Urinary bladder (tissue), 4 donors: ENCODE measurements around the gene ERC2. TPM values are rescaled to one million over a fixed set of nuclear protein-coding genes. Genes with fewer than 3 reads are reported as not detected.

Experiments used
- DNase-seq: peaks from one replicate; pipeline ENCODE4 v3.0.0-alpha.2; 2015; ENCODE audit errors: extremely low spot score
- H3K27ac ChIP-seq: one replicate; pipeline ENCODE4 v1.5.1; 2013; ENCODE audit warnings: low read depth, mild to moderate bottlenecking, moderate library complexity
- H3K36me3 ChIP-seq: one replicate; pipeline ENCODE4 v1.6.1; 2013; ENCODE audit warnings: mild to moderate bottlenecking, moderate library complexity; ENCODE audit not compliant: insufficient read depth
- H3K4me1 ChIP-seq: one replicate; pipeline ENCODE4 v1.6.1; 2013; ENCODE audit warnings: mild to moderate bottlenecking, moderate library complexity; ENCODE audit not compliant: insufficient read depth
- H3K4me3 ChIP-seq: one replicate; pipeline ENCODE4 v1.5.1; 2013; ENCODE audit warnings: low read depth, low read length
- WGBS: extraction: QIAGEN DNeasy Blood & Tissue Kit; methylation state at CpG from one replicate; pipeline ENCODE4 v1.1.7; 2013; 5-methylcytosine and 5-hydroxymethylcytosine counted together
- polyA plus RNA-seq: library from polyadenylated mRNA; stranded (reverse); fragments of 200-250 nt; gene quantifications from one replicate; pipeline ENCODE4 v1.2.3, GENCODE V29; 2013
- total RNA-seq: library from RNA; depleted of rRNA; stranded (reverse); fragments of >200 nt; gene quantifications from one replicate; pipeline ENCODE4 v1.2.3, GENCODE V29; 2014
- donor health status: healthy with polysubstance abuse.
- donor health status: healthy.

The ERC2 gene
- total and polyA plus RNA-seq, 2 donors, result 0.49 to 3.0 TPM

DNA sequence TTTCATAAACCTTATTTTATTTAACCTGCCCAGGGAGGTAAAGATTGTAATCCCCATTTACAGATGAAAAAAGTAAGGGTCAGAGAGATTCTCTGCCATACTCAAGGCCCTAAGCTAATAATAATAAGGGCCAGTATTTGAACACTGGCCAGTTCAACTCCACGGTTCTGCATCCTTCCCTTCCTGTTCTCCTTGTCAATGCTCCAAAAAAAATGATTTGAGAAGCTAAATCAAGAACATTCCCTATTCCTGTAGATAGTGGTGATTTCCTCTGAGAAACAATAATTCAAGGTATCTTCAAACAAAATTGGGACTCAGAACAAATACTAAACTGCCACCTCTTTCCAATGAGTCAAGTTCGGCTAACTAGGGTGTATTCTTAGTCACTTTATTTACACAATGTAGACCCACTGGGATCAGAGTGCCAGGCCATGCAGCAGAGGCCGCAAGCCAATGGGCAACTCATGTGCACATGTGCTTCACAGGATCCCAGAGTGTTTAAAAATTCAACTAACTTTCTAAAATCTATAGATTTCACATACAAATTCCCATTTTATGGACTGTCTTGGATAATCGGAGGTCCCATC, 521.6 kb downstream of the ERC2 start:
- Histone ChIP-seq H3K36me3 (no peaks in the 10 kb centered on the region), H3K27ac (no peak overlapping the region), H3K4me1 (no peaks in the 10 kb centered on the region), H3K4me3 (no peak overlapping the region)
- DNase-seq, result no peak
- 86% methylated on average over 4 of the region's 4 CpGs for WGBS

DNA sequence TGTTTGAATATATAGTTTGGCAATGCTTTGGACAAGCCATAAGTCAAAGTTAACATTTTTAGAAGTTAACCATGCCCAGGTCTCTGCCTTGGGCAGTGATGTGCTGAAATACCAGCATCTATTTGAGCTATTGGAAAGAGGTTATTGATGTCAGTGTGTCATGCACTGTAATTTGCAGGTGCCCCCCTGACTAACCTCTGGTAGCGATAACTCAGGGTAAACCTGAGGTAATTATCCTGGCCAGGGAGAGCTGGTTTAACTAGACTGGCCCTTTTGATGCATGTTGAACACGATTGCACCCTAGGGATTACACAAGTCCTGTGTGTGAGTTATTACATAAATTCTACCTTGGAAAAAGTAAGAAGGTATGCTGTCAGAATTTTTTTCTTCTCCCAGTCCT, 525.4 kb downstream of the ERC2 start:
- Histone ChIP-seq H3K36me3 (no peaks in the 10 kb centered on the region), H3K4me1 (no peaks in the 10 kb centered on the region), H3K27ac (no peak overlapping the region), H3K4me3 (no peak overlapping the region)
- WGBS, result 89% methylated on average over 2 of the region's 2 CpGs
- DNase-seq, result no peak

DNA sequence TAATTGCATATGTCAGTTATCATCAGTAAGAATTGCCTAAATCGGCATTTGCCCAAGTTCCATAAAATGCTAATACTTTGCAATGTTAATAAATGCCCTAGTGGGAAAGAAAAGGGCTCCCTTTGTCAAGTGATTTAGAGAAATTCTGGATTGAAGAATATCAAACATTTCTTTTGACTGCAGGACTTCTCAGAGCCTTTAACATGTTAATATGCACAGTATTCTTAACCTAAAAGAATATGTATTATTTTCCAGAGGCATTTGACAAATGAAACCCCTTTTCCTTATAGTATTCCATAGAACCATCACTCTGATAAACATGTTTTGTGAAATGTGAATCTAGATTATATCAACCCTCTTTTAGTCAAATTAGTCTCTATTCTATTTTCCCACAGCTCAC, 529.0 kb downstream of the ERC2 start:
- WGBS, result 91% methylated on average over 1 of the region's 1 CpG
- Histone ChIP-seq H3K4me1 (no peaks in the 10 kb centered on the region), H3K27ac (no peak overlapping the region), H3K36me3 (no peaks in the 10 kb centered on the region), H3K4me3 (no peak overlapping the region)
- DNase-seq, result no peak

DNA sequence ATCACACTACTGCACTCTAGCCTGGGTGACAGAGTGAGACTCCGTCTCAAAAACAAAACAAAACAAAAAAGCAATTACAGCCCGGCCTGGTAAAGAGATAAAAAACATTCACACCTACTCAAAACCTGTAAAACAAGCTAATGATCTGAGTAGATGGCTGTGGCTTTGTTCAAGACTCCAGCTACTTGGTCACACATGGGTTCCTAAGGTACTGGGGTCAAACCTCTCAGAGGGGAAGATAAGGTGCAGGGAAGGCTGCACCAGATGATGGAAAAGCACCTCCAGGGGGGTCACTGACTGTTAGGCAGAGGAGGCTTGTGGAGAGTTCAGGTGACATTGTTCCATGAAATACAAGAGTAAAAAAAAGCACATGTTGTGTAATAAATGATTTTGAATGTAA, 531.0 kb downstream of the ERC2 start:
- no peak for DNase-seq
- WGBS, result 78% methylated on average over 2 of the region's 2 CpGs
- H3K4me1 ChIP-seq, result no peaks in the 10 kb centered on the region
- H3K4me3 ChIP-seq, result no peak overlapping the region
- no peaks in the 10 kb centered on the region for H3K36me3 ChIP-seq
- no peak overlapping the region for H3K27ac ChIP-seq

DNA sequence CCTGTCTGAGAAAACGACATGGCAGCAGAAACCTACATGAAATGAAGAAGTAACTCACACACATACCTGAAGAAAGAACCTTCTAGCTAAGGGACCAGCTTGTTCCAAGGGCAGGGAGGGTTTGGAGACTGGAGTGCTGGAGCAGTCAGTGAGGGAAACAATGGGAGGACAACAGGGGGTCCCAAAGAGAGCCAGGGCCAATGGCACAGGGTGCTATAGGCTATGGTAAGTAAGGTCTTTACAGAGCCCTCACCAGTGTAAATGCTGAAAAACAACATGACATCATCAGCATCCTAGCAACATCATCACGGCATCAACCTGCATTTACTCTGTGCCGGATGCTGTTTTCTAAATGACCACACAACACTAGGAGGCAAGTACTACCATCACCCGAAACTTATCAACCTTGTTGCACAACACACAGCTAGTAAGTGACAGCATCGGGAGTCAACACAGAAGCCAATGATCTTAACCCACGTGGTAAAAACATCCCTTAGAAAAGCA, 531.7 kb downstream of the ERC2 start:
- 88% methylated on average over 6 of the region's 6 CpGs for WGBS
- DNase-seq, result no peak
- Histone ChIP-seq H3K27ac (no peak overlapping the region), H3K36me3 (no peaks in the 10 kb centered on the region), H3K4me3 (no peak overlapping the region), H3K4me1 (no peaks in the 10 kb centered on the region)

DNA sequence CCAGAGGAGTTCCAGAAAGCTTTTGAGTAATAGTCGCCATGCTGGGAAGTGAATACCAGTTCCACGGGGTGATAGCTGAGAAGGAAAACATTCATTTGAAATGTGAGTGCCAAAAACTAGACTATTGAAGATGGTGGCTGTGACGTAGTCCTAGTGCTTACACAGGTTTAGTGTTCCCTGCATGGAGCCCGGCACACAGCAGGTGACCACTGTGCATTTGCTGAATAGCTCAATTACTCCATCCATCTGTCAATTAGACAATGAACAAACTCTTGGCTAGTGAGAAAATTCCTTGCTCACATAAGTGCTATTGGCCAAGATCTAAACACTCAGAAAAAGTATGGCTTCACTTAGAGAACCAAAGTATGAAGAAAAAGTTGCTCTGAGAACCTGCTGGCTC, 533.0 kb downstream of the ERC2 start:
- no peak overlapping the region for H3K27ac ChIP-seq
- 89% methylated on average over 4 of the region's 4 CpGs for WGBS
- H3K4me1 ChIP-seq, result no peaks in the 10 kb centered on the region
- no peak for DNase-seq
- H3K36me3 ChIP-seq, result no peaks in the 10 kb centered on the region
- no peak overlapping the region for H3K4me3 ChIP-seq

DNA sequence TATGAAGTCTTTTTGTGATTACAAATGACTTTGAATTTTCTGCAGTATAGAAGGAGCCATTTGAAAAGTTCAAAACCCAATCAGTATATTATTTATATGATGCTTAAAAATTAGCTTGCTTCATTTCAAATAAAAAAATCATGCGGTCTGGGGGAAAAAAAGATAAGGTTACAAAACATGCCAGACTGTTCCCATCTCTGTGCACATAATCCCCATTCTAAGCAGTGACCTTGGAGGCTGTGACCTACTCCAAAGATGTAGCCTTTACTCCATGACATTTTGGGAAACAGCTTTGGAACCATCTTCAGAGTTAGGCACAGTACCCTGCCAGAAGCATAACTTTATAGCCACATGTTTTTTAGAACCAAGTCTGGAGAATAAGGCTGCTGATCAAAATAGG, 533.5 kb downstream of the ERC2 start:
- no peak for DNase-seq
- no peak overlapping the region for H3K27ac ChIP-seq
- WGBS, result 68% methylated on average over 1 of the region's 1 CpG
- H3K4me3 ChIP-seq, result no peak overlapping the region
- no peaks in the 10 kb centered on the region for H3K36me3 ChIP-seq
- H3K4me1 ChIP-seq, result no peaks in the 10 kb centered on the region

DNA sequence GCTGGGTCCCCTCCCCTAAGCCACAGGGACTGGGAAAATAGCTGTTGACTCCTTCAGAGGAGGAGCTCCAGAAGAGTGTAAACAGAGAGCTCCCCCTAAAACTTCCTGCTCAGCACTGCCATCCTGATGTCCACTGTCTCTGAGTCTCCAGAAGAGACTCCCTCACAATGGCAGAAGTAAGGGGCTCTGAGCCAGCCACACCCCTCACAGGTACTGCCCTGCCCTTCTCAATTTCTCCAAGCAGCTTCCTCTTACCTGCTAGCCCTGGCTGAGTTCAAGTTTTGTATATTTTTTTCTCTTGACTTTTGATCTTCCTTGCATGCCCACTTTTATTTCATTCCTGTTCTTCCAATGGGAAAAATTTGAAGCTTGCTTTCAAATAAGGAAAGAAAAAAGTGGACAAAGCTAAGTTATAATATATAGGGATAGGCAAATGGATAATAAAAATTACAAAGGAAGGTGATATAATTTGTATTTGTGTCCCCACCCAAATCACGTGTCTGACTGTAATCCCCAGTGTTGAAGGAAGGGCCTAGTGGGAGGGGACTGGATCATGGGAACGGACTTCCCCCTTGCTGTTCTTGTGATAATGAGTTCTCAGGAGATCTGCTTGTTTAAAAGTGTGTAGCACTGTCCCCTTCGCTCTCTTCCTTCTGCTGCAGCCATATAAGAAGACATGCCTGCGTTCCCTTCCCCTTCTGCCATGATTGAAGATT, 539.0 kb downstream of the ERC2 start:
- H3K36me3 ChIP-seq, result no peaks in the 10 kb centered on the region
- no peak for DNase-seq
- no peaks in the 10 kb centered on the region for H3K4me1 ChIP-seq
- WGBS, result 92% methylated on average over 4 of the region's 4 CpGs
- H3K27ac ChIP-seq, result no peak overlapping the region
- H3K4me3 ChIP-seq, result no peak overlapping the region

DNA sequence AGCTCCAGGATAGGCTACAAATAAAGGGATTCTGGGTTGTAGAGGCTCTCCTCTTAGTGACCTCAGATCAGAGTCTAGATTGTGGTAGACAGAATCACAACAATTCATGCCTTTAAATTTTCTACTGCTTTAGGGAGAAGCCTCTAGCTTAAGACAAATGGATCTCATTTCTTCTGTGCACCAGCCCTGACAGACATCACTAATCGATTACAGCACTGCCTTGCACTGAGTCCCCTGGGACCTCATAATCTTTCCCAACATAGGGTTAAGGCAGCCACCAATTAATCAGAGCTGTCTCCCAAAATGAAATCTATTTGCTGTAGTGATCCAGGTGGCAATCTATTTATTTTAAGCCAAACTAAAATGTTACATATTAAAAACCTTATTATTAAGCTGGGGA, 544.6 kb downstream of the ERC2 start:
- H3K27ac ChIP-seq, result no peak overlapping the region
- H3K4me1 ChIP-seq, result no peaks in the 10 kb centered on the region
- WGBS, result 83% methylated on average over 1 of the region's 1 CpG
- no peaks in the 10 kb centered on the region for H3K36me3 ChIP-seq
- H3K4me3 ChIP-seq, result no peak overlapping the region
- DNase-seq, result no peak

DNA sequence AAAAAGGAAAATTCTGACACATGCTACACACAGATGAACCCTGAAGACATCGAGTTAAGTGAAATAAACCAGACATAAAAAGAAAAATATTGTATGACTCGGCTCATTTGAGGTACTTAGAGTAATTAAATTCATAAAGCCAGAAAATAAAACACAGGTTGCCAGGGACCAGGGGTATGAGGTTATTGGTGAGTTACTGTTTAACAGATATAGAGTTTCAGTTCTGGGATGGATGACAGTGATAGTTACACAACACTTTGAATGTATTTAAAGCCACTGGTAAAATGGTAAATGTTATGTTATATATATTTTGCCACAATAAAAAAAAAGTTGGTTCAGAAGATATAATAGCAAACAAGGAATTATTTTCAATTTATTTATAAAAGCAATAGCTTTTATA, 545.1 kb downstream of the ERC2 start:
- Histone ChIP-seq H3K4me3 (no peak overlapping the region), H3K36me3 (no peaks in the 10 kb centered on the region), H3K4me1 (no peaks in the 10 kb centered on the region), H3K27ac (no peak overlapping the region)
- WGBS, result 80% methylated on average over 2 of the region's 2 CpGs
- DNase-seq, result no peak

DNA sequence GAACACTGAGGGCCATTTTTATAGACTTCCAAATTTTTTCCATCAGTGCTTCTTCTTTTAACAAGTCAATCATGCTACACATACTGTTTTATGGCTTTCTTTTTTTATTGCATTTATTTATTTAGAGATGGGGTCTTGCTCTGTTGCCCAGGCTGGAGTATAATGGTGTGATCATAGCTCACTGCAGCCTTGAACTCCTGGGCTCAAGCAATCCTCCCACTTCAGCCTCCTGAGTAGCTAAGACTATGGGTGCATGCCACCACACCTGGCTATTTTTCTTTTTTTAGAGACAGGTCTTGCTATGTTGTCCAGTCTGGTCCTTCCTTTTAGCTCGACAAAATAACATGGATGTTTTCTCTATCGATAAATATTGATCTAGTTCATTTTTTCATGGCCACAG, 555.4 kb downstream of the ERC2 start:
- no peak for DNase-seq
- Histone ChIP-seq H3K4me1 (no peaks in the 10 kb centered on the region), H3K36me3 (no peaks in the 10 kb centered on the region), H3K27ac (no peak overlapping the region), H3K4me3 (no peak overlapping the region)
- WGBS, result 98% methylated on average over 2 of the region's 2 CpGs

DNA sequence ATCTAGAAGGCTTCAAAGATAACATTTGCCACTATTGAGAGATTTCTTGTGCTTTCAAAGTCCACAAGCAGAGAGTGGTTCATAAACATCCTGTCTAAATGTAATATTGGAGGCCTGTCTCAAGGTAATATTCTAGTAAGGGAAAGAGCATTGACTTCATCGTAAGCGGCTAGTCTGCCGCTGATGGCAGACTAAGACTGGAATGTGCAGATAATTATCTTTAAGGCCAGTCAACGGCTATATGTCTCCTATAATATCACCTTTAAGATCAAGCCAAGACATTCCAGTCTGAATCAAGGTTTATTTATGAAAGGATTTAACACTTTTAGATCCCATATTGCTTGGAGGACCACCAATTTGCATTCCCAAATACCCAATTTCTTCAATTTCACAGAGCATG, 557.0 kb downstream of the ERC2 start:
- WGBS, result 68% methylated on average over 4 of the region's 4 CpGs
- Histone ChIP-seq H3K4me3 (no peak overlapping the region), H3K27ac (no peak overlapping the region), H3K36me3 (no peaks in the 10 kb centered on the region), H3K4me1 (no peaks in the 10 kb centered on the region)
- DNase-seq, result no peak

DNA sequence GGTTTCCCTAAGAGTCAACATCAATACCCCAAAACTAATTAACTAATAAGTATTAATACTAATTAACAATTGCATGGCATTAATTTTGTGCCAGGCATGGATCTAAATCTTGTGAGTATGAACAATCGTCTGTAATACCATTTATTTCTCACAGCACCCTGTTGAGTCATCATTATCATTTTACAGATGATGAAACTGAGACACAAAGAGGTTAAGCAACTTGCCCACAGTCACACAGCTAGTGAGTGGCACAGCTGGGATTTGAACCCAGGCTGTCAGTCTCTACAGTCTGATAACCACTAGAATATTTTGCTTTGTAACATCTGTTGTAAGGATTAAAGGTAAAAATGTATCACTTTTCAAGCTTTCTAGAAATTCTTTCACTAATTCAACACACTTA, 557.7 kb downstream of the ERC2 start:
- Histone ChIP-seq H3K36me3 (no peaks in the 10 kb centered on the region), H3K4me1 (no peaks in the 10 kb centered on the region), H3K4me3 (no peak overlapping the region), H3K27ac (no peak overlapping the region)
- 83% methylated on average over 1 of the region's 1 CpG for WGBS
- DNase-seq, result no peak

DNA sequence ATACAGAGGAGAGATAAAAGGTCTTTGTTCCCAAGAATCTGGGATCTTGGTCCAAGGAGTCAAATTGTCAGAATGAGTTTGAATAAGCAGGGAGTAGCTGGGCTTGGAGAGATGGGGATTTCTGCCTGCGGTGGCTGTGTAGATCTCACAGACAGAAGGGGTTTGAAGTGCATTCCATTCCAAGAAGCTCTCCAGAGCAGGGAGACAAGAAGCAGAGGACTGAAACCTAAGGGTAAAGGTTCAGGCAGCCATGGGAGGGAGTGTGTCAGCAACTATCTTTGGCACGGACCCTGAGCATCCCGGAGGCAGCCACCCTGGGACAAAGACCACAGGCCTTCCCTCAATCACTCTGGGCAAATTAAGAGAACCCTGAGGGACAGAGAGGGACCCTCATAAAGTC, 558.9 kb downstream of the ERC2 start:
- DNase-seq, result no peak
- H3K4me3 ChIP-seq, result no peak overlapping the region
- no peaks in the 10 kb centered on the region for H3K36me3 ChIP-seq
- H3K27ac ChIP-seq, result no peak overlapping the region
- WGBS, result 84% methylated on average over 3 of the region's 3 CpGs
- no peaks in the 10 kb centered on the region for H3K4me1 ChIP-seq
